Fibroblast of pulmonary artery (primary cell): Measurements from ENCODE around the gene CASTOR2.
A peak's percentile ranks its signal among the peaks of the same experiment; 100 is the strongest.

Experiments used
- DNase-seq: peaks from one replicate; pipeline ENCODE4 v3.0.0-alpha.2; 2010; ENCODE audit warnings: low read depth
- H3K4me3 ChIP-seq: replicated peaks from 2 replicates; pipeline ENCODE4 v1.5.1; 2011; ENCODE audit warnings: low read depth, mild to moderate bottlenecking, control low read depth, low read length, moderate library complexity
- TF ChIP-seq, protein P1 (sequence below): IDR thresholded peaks from 2 replicates; pipeline ENCODE4 v1.5.1; 2011; ENCODE audit warnings: mild to moderate bottlenecking, control low read depth, low read length, inconsistent platforms; ENCODE audit errors: missing control alignments

The CASTOR2 gene

DNA sequence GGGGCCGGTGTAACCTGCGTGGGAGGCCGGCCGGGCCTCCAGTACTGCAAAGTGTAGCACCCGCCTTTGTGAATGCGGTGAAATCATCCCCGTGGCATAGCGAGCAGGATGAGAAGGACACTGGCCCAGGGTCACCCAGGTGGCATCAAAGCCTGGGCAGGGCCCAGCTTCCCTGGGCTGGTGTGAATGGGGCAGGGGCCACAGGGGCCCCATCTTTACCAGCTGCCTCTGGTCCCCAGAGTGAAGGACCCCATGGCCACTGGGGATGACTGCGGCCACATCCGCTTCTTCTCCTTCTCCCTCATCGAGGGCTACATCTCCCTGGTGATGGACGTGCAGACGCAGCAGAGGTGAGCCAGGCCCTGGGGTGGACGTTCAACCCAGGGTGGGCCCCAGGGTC, 55.3 kb downstream of the CASTOR2 start:
- H3K4me3 ChIP-seq = no peak overlapping the region
- TF ChIP-seq, protein P1, sequence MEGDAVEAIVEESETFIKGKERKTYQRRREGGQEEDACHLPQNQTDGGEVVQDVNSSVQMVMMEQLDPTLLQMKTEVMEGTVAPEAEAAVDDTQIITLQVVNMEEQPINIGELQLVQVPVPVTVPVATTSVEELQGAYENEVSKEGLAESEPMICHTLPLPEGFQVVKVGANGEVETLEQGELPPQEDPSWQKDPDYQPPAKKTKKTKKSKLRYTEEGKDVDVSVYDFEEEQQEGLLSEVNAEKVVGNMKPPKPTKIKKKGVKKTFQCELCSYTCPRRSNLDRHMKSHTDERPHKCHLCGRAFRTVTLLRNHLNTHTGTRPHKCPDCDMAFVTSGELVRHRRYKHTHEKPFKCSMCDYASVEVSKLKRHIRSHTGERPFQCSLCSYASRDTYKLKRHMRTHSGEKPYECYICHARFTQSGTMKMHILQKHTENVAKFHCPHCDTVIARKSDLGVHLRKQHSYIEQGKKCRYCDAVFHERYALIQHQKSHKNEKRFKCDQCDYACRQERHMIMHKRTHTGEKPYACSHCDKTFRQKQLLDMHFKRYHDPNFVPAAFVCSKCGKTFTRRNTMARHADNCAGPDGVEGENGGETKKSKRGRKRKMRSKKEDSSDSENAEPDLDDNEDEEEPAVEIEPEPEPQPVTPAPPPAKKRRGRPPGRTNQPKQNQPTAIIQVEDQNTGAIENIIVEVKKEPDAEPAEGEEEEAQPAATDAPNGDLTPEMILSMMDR = no peak
- DNase-seq = no peak

DNA sequence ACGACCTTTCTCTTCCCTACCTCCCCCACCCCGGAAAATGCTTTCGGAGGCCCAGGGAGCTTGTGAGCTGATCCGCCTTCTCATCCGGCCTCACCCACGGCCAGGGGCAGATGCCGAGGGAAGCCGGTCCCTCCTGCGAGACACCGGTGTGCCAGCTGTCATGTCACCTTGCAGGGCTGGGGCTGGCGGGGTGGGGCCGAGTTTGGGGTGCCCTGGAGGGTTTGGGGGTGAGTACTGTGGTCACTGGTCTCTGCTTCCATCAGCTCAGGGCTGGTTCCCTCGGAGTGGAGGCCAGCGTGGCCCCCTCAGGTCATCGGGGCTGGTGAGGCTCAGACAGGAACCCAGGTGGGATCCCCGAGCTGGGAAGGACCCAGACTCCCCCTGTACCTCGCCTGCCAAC, 60.4 kb downstream of the CASTOR2 start:
- TF ChIP-seq, protein P1 = no peak
- DNase-seq = no peak
- no peak overlapping the region for H3K4me3 ChIP-seq

DNA sequence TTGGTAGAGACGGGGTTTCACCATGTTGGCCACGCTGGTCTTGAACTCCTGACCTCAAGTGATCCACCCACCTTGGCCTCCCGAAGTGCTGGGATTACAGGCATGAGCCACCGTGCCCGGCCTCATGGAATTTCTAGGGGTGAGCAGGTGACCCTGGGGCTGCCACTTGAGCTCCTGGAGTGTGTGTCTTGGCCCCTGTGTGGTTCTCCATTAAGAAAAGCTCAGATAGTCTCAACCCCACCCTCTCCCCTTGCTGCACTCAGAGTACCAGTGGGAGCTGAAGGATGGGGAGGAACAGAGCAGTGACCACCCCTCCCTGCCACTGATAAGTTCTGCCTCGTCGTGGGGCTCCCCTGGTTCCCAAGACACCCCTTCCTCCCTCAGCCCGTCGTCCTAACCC, 63.8 kb downstream of the CASTOR2 start:
- TF ChIP-seq, protein P1 = no peak
- H3K4me3 ChIP-seq = no peak overlapping the region
- no peak for DNase-seq

DNA sequence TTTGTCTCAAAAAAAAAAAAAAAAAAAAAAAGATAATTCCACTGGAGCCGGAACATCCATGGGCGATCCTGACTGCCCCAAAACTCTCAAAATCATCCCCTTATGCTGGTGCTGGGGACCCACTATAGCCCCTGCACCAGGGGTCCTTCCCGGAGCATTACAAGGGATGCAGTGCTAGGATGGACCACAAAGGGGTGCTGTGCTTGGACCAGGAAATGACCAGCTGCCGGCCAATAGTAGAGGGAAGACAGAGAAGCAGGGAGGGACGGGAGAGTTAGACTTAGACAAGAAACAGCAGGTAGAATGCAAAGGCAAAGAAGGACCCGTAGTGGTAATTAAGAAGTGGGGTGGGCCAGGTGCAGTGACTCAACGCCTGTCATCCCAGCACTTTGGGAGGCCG, 68.6 kb downstream of the CASTOR2 start:
- no peak for DNase-seq
- H3K4me3 ChIP-seq = no peak overlapping the region
- TF ChIP-seq, protein P1 = peak; percentile 28

DNA sequence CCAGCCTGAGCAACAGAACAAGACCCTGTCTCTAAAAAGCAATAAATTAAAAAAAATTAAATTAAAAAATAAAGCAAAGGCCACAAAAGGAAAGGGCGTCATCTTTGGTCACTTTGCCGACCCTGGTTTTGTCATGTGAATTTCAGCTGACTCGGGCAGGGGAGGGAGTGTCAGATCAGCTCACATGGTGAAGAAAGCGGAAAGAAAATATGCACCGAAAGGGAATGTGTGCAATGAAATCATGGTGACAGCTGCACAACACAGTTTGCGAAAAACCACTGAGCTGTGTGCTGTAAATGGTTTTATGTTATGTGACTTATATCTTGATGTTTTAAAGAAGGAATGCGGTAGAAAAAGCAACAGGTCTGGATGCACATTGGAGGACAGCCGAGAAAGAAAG, 69.3 kb downstream of the CASTOR2 start:
- DNase-seq = no peak
- no peak overlapping the region for H3K4me3 ChIP-seq
- TF ChIP-seq, protein P1 = no peak

DNA sequence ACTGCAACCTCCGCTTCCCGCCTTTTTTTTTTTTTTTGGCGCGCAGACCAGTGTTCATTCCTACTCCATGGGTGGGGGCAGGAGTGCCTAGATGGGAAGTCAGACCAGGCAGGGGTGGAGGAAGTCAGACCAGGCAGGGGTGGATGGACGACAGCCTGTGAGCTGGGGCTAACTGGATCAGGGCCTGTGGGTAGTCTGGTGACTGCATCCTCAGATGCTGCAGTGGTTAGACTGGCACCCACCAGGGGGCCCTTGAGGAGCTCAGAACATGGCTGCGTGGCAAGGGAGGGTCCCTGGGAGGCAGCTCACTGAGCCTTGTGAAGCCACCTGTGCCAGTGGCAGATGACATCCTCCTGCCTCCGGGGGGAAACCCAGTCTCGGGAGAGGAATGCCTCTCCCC, 74.0 kb downstream of the CASTOR2 start:
- H3K4me3 ChIP-seq = no peak overlapping the region
- TF ChIP-seq, protein P1 = no peak
- no peak for DNase-seq

DNA sequence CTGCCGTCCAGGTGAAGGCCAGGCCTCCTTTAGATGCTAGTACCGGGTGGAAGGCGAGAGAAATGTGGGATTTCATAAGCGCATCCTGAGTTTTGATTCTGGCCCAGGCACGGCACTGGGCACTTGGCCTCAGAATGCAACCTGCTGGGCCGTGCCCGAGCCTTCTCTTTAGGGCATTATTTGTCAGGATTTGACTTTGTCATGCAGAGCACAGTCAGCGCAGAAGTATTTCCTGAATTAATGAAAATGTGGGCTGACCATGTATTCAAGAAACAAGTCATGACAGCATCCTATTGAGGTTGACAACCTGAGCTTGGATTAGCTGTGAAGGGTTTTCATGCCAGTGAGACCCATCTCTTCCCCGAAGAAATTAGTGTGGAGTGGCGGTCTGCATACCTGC, 74.7 kb downstream of the CASTOR2 start:
- H3K4me3 ChIP-seq = no peak overlapping the region
- TF ChIP-seq, protein P1 = no peak
- peak; percentile 29 for DNase-seq
